Measurements from ENCODE around the gene POC1B.

The POC1B gene

DNA sequence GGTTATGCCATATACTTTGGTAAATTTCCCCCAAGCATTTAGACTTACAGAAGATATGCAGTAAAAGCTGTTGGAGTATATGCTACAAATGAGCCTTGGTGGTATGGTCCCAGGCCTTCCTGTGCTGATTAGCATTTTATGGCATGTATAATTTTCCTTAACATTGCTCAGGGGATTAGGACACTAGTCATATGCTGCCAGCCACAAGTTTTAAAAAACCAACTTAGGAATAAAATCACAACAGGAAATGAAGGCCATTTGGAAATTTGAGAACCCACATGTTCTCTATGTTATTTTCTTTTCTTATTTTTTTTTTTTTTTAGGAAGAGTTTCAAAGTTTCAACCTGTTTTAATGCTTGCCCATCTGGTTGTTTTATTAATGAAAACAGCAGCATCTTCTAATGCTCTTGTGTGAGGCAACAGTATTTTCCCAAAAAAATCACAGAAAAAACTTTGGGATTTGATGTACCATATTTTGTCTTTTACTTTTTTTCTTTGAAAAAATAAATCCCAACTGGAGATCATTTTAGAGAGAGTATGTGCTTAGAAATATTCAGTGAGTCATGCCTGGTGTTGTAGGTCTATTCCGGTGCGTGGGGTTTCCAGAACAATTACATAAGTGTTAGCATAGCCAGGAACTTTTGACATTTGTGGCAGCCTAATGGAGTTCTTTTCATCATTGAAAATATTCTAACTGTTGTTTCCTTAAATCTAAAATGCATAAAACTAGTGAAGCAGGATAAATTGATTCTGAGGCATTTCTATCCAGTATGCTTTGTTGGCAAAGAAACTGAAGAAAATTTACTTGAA, 151.9 kb downstream of the POC1B start:
- DNase-seq (ENCODE audit: low read depth), result peak; percentile 87
- TF ChIP-seq, protein P1, sequence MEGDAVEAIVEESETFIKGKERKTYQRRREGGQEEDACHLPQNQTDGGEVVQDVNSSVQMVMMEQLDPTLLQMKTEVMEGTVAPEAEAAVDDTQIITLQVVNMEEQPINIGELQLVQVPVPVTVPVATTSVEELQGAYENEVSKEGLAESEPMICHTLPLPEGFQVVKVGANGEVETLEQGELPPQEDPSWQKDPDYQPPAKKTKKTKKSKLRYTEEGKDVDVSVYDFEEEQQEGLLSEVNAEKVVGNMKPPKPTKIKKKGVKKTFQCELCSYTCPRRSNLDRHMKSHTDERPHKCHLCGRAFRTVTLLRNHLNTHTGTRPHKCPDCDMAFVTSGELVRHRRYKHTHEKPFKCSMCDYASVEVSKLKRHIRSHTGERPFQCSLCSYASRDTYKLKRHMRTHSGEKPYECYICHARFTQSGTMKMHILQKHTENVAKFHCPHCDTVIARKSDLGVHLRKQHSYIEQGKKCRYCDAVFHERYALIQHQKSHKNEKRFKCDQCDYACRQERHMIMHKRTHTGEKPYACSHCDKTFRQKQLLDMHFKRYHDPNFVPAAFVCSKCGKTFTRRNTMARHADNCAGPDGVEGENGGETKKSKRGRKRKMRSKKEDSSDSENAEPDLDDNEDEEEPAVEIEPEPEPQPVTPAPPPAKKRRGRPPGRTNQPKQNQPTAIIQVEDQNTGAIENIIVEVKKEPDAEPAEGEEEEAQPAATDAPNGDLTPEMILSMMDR (conservative IDR thresholded peaks at IDR 0.05; ENCODE audit: low read depth, low read length), result no peak
- H3K4me3 ChIP-seq (ENCODE audit: low read length), result no peak overlapping the region

DNA sequence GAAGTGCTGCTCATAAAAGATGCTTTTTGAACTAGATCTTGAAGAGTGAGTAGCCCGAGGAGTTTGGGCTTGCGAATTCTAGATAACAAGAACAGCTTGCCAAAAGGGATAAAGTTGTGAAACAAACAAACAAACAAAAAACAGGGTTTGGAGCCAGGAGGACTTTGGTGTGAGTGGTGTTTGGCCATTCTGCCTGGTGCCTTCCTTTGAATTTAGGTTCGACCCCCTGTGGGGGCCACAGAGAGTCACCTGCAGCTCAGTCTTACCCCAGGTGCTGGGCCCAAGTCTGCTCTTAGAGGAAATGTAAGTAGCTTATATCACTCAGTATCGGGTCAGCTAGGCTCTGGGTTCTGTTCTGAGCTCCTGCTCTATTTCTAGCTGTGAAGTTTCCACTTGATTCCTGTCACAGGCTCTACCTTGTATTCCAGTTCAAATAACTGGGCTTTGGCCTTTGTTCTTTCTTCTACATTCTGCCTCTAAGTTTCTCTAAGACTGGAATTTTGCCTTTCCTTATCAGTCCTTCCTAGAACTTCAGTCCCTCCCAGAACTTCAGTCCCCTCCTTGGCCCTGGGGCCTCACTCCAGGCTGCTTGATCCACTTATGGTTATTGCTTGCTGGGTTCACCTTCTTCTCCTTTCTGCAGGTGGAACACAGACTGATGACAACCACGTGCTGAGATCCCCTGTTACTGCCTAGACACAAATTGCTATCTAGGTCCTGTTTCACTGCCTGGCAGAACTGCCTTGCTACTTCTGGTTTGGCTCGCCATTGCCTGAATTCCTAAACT, 153.1 kb downstream of the POC1B start:
- H3K4me3 ChIP-seq (ENCODE audit: low read length), result no peak overlapping the region
- DNase-seq (ENCODE audit: low read depth), result no peak
- TF ChIP-seq, protein P1 (conservative IDR thresholded peaks at IDR 0.05; ENCODE audit: low read depth, low read length), result no peak

DNA sequence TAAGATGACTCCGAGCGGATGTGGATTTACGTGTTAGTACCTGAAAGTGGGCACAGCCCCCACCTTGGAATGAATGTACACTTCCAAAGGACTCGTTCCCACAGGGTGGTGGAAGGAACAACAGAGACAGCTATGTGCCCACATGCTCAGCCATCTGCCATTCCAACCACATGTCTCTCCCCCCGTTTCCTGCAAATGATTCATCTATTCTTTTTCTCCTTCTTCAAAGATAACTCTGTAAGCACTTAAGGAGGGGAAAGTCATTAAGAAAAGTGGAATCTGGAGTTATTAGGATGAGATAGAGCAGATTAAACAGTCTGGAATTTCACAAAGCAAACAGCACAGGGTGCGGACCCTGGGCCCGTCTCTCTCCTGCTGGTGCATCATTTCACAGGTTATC, 155.0 kb downstream of the POC1B start:
- H3K4me3 ChIP-seq (ENCODE audit: low read length), result no peak overlapping the region
- TF ChIP-seq, protein P1 (conservative IDR thresholded peaks at IDR 0.05; ENCODE audit: low read depth, low read length), result no peak
- DNase-seq (ENCODE audit: low read depth), result no peak

DNA sequence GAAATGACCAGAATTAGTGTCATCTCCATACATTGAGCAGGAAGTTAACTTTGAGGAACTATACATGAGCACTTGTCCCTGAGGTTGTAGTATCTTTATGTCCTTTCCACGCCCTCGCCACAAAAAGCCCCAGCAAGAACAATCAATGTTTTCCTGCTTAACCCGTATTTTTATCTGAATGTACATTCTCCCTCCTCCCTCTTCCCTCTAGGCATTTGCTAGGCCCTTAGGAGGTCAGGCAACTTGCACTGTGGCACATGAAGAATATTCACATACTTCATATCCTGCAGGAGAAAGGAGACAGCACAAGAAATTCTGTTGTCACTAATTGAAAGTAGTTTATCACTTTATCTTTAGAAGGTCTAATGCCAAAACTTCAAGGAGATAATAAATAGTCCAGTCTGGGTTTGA, 155.4 kb downstream of the POC1B start:
- DNase-seq (ENCODE audit: low read depth), result no peak
- TF ChIP-seq, protein P1 (conservative IDR thresholded peaks at IDR 0.05; ENCODE audit: low read depth, low read length), result no peak
- H3K4me3 ChIP-seq (ENCODE audit: low read length), result no peak overlapping the region
